H1 (cell line): Measurements from ENCODE around the gene ACVR1. TPM values are rescaled to one million over a fixed set of nuclear protein-coding genes. Genes with fewer than 3 reads are reported as not detected.

ENCODE experiments used
- CTCF ChIA-PET: fragments of 300-600 bp; sonication (Branson Sonifier 250); formaldehyde crosslinking; loops from one replicate; lab custom pipeline; 2021; ENCODE audit not compliant: partially characterized antibody; lab: Charles Lee
- POLR2A ChIA-PET: fragments of 300-600 bp; sonication (Branson Sonifier 250); formaldehyde crosslinking; loops from one replicate; lab custom pipeline; 2021; ENCODE audit warnings: inconsistent platforms; ENCODE audit not compliant: partially characterized antibody; lab: Charles Lee
- DNase-seq, 2 experiments: peaks; one replicate each; pipeline versions ENCODE4 v3.0.0 to v3.0.0-alpha.2; 2010 to 2022; ENCODE audit warnings: low spot score in 2 of 2, low read depth in 1 of 2, mixed read lengths in 1 of 2
- FAIRE-seq: peaks from 2 replicates; lab custom pipeline; 2011; peaks lifted over from hg19 to GRCh38; lab: Jason Lieb, UNC
- H2AFZ ChIP-seq: 2 replicates; pipeline ENCODE4 v1.8.1; 2012; ENCODE audit warnings: low read length, inconsistent platforms
- H2AK5ac ChIP-seq: 2 replicates; pipeline ENCODE4 v1.6.1; 2013; ENCODE audit warnings: low read depth, low read length
- H2BK120ac ChIP-seq: replicated peaks from 2 replicates; pipeline ENCODE3; 2013; ENCODE audit warnings: low read depth, low read length, inconsistent platforms
- H2BK12ac ChIP-seq: 2 replicates; pipeline ENCODE4 v1.6.1; 2013; ENCODE audit warnings: low read depth, low read length
- H2BK15ac ChIP-seq: 2 replicates; pipeline ENCODE4 v1.6.1; 2013; ENCODE audit warnings: low read length
- H2BK20ac ChIP-seq: 2 replicates; pipeline ENCODE4 v1.6.1; 2013; ENCODE audit warnings: low read length
- H2BK5ac ChIP-seq: 2 replicates; pipeline ENCODE4 v1.6.1; 2013; ENCODE audit warnings: low read depth, low read length
- H3K14ac ChIP-seq: 2 replicates; pipeline ENCODE4 v1.6.1; 2013; ENCODE audit warnings: inconsistent platforms; ENCODE audit not compliant: insufficient read length
- H3K18ac ChIP-seq: 2 replicates; pipeline ENCODE4 v1.6.1; 2013; ENCODE audit warnings: low read length; ENCODE audit errors: extremely low read depth
- H3K23ac ChIP-seq: 2 replicates; pipeline ENCODE4 v1.6.1; 2013; ENCODE audit warnings: inconsistent platforms; ENCODE audit not compliant: insufficient read length
- H3K23me2 ChIP-seq: 2 replicates; pipeline ENCODE4 v1.6.1; 2013; ENCODE audit warnings: low read depth, low read length
- H3K27ac ChIP-seq: 2 replicates; pipeline ENCODE4 v1.6.1; 2011; ENCODE audit warnings: low read depth, low read length, inconsistent platforms
- H3K27me3 ChIP-seq, 4 experiments: replicated peaks in 1 of 4; 1 replicate in 1 of 4; 2 replicates in 3 of 4; pipeline versions ENCODE4 v1.6.1 to v1.8.1; 2011 to 2013; ENCODE audit warnings: low read length in 3 of 4, mild to moderate bottlenecking in 3 of 4, inconsistent platforms in 2 of 4, mixed read lengths in 2 of 4, moderate library complexity in 1 of 4; ENCODE audit not compliant: control insufficient read depth in 3 of 4, insufficient read depth in 3 of 4; ENCODE audit errors: extremely low read depth in 1 of 4
- H3K36me3 ChIP-seq, 4 experiments: 2 replicates each; pipeline versions ENCODE4 v1.6.1 to v1.8.1; 2011 to 2013; ENCODE audit warnings: mild to moderate bottlenecking in 4 of 4, low read length in 3 of 4, moderate library complexity in 2 of 4, control low read depth in 1 of 4, inconsistent platforms in 1 of 4; ENCODE audit not compliant: insufficient read depth in 4 of 4, control insufficient read depth in 2 of 4
- H3K4ac ChIP-seq: replicated peaks from 2 replicates; pipeline ENCODE3; 2013; ENCODE audit warnings: low read length, low read depth, mixed read lengths, inconsistent platforms; ENCODE audit not compliant: insufficient read length
- H3K4me1 ChIP-seq, 4 experiments: replicated peaks in 1 of 4; 1 replicate in 1 of 4; 2 replicates in 3 of 4; pipeline versions ENCODE4 v1.6.1 to v1.8.1; 2011 to 2013; ENCODE audit warnings: low read length in 3 of 4, inconsistent platforms in 2 of 4, mixed read lengths in 1 of 4; ENCODE audit not compliant: insufficient read depth in 4 of 4, control insufficient read depth in 3 of 4
- H3K4me2 ChIP-seq, 2 experiments: 2 replicates each; pipeline versions ENCODE4 v1.6.1 to v1.8.1; 2011 to 2013; ENCODE audit warnings: low read depth in 2 of 2, low read length in 2 of 2, control low read depth in 1 of 2, inconsistent platforms in 1 of 2, mild to moderate bottlenecking in 1 of 2; ENCODE audit not compliant: insufficient read depth in 1 of 2
- H3K4me3 ChIP-seq, 4 experiments: fragments of 200-600, 300-600 bp in 1 of 4; sonication (generic), shearing (Covaris generic), sonication (Bioruptor Twin) in 1 of 4; 2 replicates each; pipeline versions ENCODE4 v1.5.1 to v1.8.1; 2011 to 2016; ENCODE audit warnings: low read length in 4 of 4, low read depth in 3 of 4, control low read depth in 2 of 4, inconsistent platforms in 2 of 4, mild to moderate bottlenecking in 2 of 4, mixed read lengths in 1 of 4, moderate library complexity in 1 of 4; ENCODE audit not compliant: insufficient read depth in 2 of 4; ENCODE audit errors: extremely low read depth in 1 of 4
- H3K56ac ChIP-seq: replicated peaks from 2 replicates; pipeline ENCODE3; 2013; ENCODE audit warnings: low read depth, mild to moderate bottlenecking, mixed read lengths, low read length, inconsistent platforms; ENCODE audit not compliant: insufficient read length
- H3K79me1 ChIP-seq: 2 replicates; pipeline ENCODE4 v1.6.1; 2013; ENCODE audit warnings: low read depth, low read length, control low read depth
- H3K79me2 ChIP-seq, 2 experiments: 2 replicates each; pipeline versions ENCODE4 v1.6.1 to v1.8.1; 2012 to 2013; ENCODE audit warnings: low read length in 2 of 2, mild to moderate bottlenecking in 2 of 2, inconsistent platforms in 1 of 2; ENCODE audit not compliant: insufficient read depth in 2 of 2, control insufficient read depth in 1 of 2
- H3K9ac ChIP-seq, 4 experiments: replicated peaks in 1 of 4; 1 replicate in 1 of 4; 2 replicates in 3 of 4; pipeline versions ENCODE4 v1.6.1 to v1.8.1; 2011 to 2013; ENCODE audit warnings: low read depth in 3 of 4, low read length in 3 of 4, control low read depth in 2 of 4, mild to moderate bottlenecking in 2 of 4, moderate library complexity in 2 of 4, inconsistent platforms in 1 of 4; ENCODE audit errors: extremely low read depth in 1 of 4
- H3K9me3 ChIP-seq, 2 experiments: 2 replicates each; pipeline versions ENCODE4 v1.6.1 to v1.8.1; 2012 to 2013; ENCODE audit warnings: mild to moderate bottlenecking in 2 of 2, moderate library complexity in 2 of 2, control low read depth in 1 of 2, inconsistent platforms in 1 of 2, low read depth in 1 of 2, low read length in 1 of 2, mixed read lengths in 1 of 2; ENCODE audit not compliant: insufficient read depth in 2 of 2
- H4K20me1 ChIP-seq, 2 experiments: replicated peaks in 1 of 2; 2 replicates each; pipeline versions ENCODE3 to v1.8.1; 2011 to 2013; ENCODE audit warnings: inconsistent platforms in 2 of 2, low read length in 2 of 2, mild to moderate bottlenecking in 1 of 2; ENCODE audit not compliant: insufficient read depth in 2 of 2, control insufficient read depth in 1 of 2
- H4K5ac ChIP-seq: 2 replicates; pipeline ENCODE4 v1.6.1; 2013; ENCODE audit warnings: low read length, low read depth, mixed read lengths, inconsistent platforms; ENCODE audit not compliant: insufficient read length
- H4K8ac ChIP-seq: 2 replicates; pipeline ENCODE4 v1.8.0; 2013; ENCODE audit warnings: mild to moderate bottlenecking, moderate library complexity, low read length, inconsistent platforms; ENCODE audit not compliant: insufficient read depth; ENCODE audit errors: extremely low read depth
- H4K91ac ChIP-seq: replicated peaks from 2 replicates; pipeline ENCODE3; 2013; ENCODE audit warnings: low read length, mixed read lengths, inconsistent platforms; ENCODE audit not compliant: insufficient read length
- BACH1 ChIP-seq: IDR thresholded peaks from 2 replicates; pipeline ENCODE4 v1.6.1; 2012; ENCODE audit warnings: low read length, improper control_type of control experiment
- CHD2 ChIP-seq: IDR thresholded peaks from 2 replicates; pipeline ENCODE4 v1.6.1; 2012; ENCODE audit warnings: low read length, improper control_type of control experiment
- EGR1 ChIP-seq: IDR thresholded peaks from 2 replicates; pipeline ENCODE4 v1.6.1; 2011; ENCODE audit warnings: low read depth, low read length, borderline replicate concordance
- HDAC6 ChIP-seq: IDR thresholded peaks from one replicate; pipeline ENCODE4 v1.7.1; 2012; ENCODE audit warnings: low read depth, mild to moderate bottlenecking, inconsistent platforms, low read length, moderate library complexity
- NRF1 ChIP-seq: IDR thresholded peaks from 2 replicates; pipeline ENCODE4 v1.6.1; 2011; ENCODE audit warnings: mild to moderate bottlenecking, low read depth, low read length, improper control_type of control experiment
- POLR2AphosphoS5 ChIP-seq: IDR thresholded peaks from 2 replicates; pipeline ENCODE4 v1.6.1; 2011; ENCODE audit warnings: low read depth, low read length
- SAP30 ChIP-seq: fragments of 300-600 bp; sonication (generic); IDR thresholded peaks from 2 replicates; pipeline ENCODE4 v1.7.1; 2012; ENCODE audit warnings: low read length, moderate library complexity, mild to moderate bottlenecking, inconsistent platforms; ENCODE audit not compliant: insufficient read depth, insufficient replicate concordance
- SIX5 ChIP-seq: IDR thresholded peaks from 2 replicates; pipeline ENCODE4 v1.6.1; 2011; ENCODE audit warnings: mild to moderate bottlenecking, low read depth, low read length
- SP1 ChIP-seq: IDR thresholded peaks from 2 replicates; pipeline ENCODE4 v1.6.1; 2011; ENCODE audit warnings: low read depth, low read length
- TBP ChIP-seq: IDR thresholded peaks from 2 replicates; pipeline ENCODE4 v1.6.1; 2011; ENCODE audit warnings: low read depth, low read length, improper control_type of control experiment
- YY1 ChIP-seq: IDR thresholded peaks from 2 replicates; pipeline ENCODE4 v1.6.1; 2011; ENCODE audit warnings: low read depth, mild to moderate bottlenecking, low read length
- WGBS, 2 experiments: shearing (Covaris generic) in 1 of 2; methylation state at CpG; one replicate each; pipeline versions ENCODE4 v1.1.6 to v1.1.7; 2013 to 2015; ENCODE audit warnings: low lambda C conversion rate in 2 of 2, mixed read lengths in 2 of 2, inconsistent platforms in 1 of 2, low coverage in 1 of 2, missing lambda C conversion rate in 1 of 2; ENCODE audit not compliant: insufficient replicate concordance in 2 of 2, insufficient coverage in 1 of 2, insufficient read length in 1 of 2; ENCODE audit errors: extremely low coverage in 1 of 2, missing lambda C conversion rate in 1 of 2; 5-methylcytosine and 5-hydroxymethylcytosine counted together
- polyA plus RNA-seq, 7 experiments: library from polyadenylated mRNA; depleted of rRNA in 3 of 7; stranded (reverse) in 5 of 7; unstranded in 2 of 7; fragments of >200 nt in 5 of 7; fragments of 200-250 nt in 2 of 7; gene quantifications; 1 replicate in 5 of 7; 2 replicates in 1 of 7; 4 replicates in 1 of 7; pipeline versions ENCODE4 v1.2.1 to v1.2.3, GENCODE V29; 2011 to 2013; ENCODE audit warnings: missing spikeins in 2 of 7, mixed read lengths in 2 of 7
- total RNA-seq: library from RNA; stranded (reverse); fragmentation: NEBNext Ultra II Directional; extraction: Animal tissue kit (Norgen Biotek cat#: 25700); gene quantifications from 2 replicates; pipeline ENCODE4 v1.2.1, GENCODE V29; 2021
- TF ChIP-seq, protein P1 (sequence below), 3 experiments: IDR thresholded peaks; 1 replicate in 2 of 3; 2 replicates in 1 of 3; pipeline versions ENCODE4 v1.5.1 to v1.6.1; 2011; ENCODE audit warnings: low read length in 3 of 3, mild to moderate bottlenecking in 3 of 3, inconsistent platforms in 2 of 3, low read depth in 1 of 3, moderate library complexity in 1 of 3; ENCODE audit not compliant: insufficient read depth in 1 of 3; ENCODE audit errors: control extremely low read depth in 1 of 3

ACVR1 gene
- total and polyA plus RNA-seq, 2 of the 8 experiments (the other 6 are each of a cell fraction or from before 2014, with no cell fraction given) = 8.5 to 17.7 TPM

DNA sequence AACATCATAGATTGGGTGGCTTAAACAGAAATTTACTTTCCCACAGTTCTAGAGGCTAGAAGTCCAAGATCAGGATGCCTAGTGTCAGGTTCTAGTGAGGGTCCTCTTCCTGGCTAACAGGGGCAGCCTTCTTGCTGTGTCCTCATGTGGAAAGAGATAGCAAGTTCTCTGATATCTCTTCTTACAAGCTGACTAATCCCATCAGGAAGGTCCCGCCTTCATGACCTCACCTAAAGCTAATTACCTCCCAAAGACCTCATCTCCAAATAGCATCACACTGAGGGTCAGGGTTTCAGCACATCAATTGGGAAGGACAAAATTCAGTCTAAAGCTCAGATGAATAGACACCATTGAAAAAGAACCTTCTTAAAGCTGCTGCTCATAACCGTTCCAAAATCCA lies 22.9 kb downstream of the ACVR1 start:
- Histone ChIP-seq H3K79me1 (no peaks in the 10 kb centered on the region; the same call in 1 of the 2 replicates), H3K4me2 (no peak overlapping the region), H2BK12ac (no peak overlapping the region), H3K23me2 (no peaks in the 10 kb centered on the region), H2BK15ac (no peak overlapping the region), H4K8ac (no peak overlapping the region), H3K14ac (no peak overlapping the region), H3K4me3 (no peak overlapping the region), H3K9me3 (no peaks in the 10 kb centered on the region), H3K27me3 (no peaks in the 10 kb centered on the region), H4K20me1 (peaks cover 0 to 2% of the 10 kb centered on the region in 2 experiments), H3K4me1 (no peaks in the 10 kb centered on the region), H3K79me2 (peaks cover 0 to 2% of the 10 kb centered on the region in 2 experiments; a peak in 1 of 4 replicates), H2BK120ac (no peak overlapping the region), H3K27ac (no peak overlapping the region), H3K36me3 (no peaks in the 10 kb centered on the region), H2BK5ac (no peak overlapping the region), H3K18ac (no peak overlapping the region), H2BK20ac (no peak overlapping the region), H3K56ac (no peak overlapping the region), H3K4ac (no peak overlapping the region)
- POLR2A ChIA-PET = interaction anchor here (1.3 kb wide), 1 partner anchor 9 kb away, joined by 7 read pairs; no protein-coding TSS in a partner anchor
- WGBS, 2 experiments = 93% methylated on average over 2 of the region's 2 CpGs; no CpG with 5 or more reads in 1 of the 2 experiments
- DNase-seq (no peak), FAIRE-seq (no peak)
- CTCF ChIA-PET = interaction anchor here (0.7 to 1.5 kb wide), 5 partner anchors 14 to 551 kb away, joined by 3 to 6 read pairs (median 3); no protein-coding TSS in a partner anchor
- no peak for TF ChIP-seq BACH1
- no peak for TF ChIP-seq HDAC6
- TF ChIP-seq NRF1 = no peak
- no peak for TF ChIP-seq SAP30
- TF ChIP-seq SIX5 = no peak
- TF ChIP-seq, protein P1, sequence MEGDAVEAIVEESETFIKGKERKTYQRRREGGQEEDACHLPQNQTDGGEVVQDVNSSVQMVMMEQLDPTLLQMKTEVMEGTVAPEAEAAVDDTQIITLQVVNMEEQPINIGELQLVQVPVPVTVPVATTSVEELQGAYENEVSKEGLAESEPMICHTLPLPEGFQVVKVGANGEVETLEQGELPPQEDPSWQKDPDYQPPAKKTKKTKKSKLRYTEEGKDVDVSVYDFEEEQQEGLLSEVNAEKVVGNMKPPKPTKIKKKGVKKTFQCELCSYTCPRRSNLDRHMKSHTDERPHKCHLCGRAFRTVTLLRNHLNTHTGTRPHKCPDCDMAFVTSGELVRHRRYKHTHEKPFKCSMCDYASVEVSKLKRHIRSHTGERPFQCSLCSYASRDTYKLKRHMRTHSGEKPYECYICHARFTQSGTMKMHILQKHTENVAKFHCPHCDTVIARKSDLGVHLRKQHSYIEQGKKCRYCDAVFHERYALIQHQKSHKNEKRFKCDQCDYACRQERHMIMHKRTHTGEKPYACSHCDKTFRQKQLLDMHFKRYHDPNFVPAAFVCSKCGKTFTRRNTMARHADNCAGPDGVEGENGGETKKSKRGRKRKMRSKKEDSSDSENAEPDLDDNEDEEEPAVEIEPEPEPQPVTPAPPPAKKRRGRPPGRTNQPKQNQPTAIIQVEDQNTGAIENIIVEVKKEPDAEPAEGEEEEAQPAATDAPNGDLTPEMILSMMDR (IDR thresholded peaks at IDR 0.05; ENCODE audit: control extremely low read depth in 1 of 3, insufficient read depth in 1 of 3, low read depth in 1 of 3, low read length in 3 of 3) = no peak
- TF ChIP-seq YY1 = no peak
- no peak for TF ChIP-seq SP1
- TF ChIP-seq TBP = no peak
- TF ChIP-seq EGR1 = no peak
- TF ChIP-seq CHD2 = no peak
- TF ChIP-seq POLR2AphosphoS5 = no peak
- TF ChIP-seq, all 59 proteins: peak for 0
- no peak overlapping the region for H2AFZ ChIP-seq
- no peak overlapping the region for H2AK5ac ChIP-seq
- no peak overlapping the region for H3K23ac ChIP-seq
- no peak overlapping the region for H4K91ac ChIP-seq
- no peak overlapping the region for H3K9ac ChIP-seq
- H4K5ac ChIP-seq = no peak overlapping the region
